Breast epithelium (tissue), 4 donors: Measurements from ENCODE around the gene MRPL44. TPM values are rescaled to one million over a fixed set of nuclear protein-coding genes. Genes with fewer than 3 reads are reported as not detected.

ENCODE experiments used
- DNase-seq, 2 donors: peaks; one replicate each; pipeline ENCODE4 v3.0.0-alpha.2; 2019; ENCODE audit warnings: low spot score in 2 of 2
- H3K27ac ChIP-seq, 2 donors: fragments of 200-600 bp; sonication (generic) in 1 of 2; one replicate each; pipeline ENCODE4 v1.5.1; 2016 to 2019; ENCODE audit warnings: mild to moderate bottlenecking in 1 of 2
- H3K27me3 ChIP-seq, 2 donors: fragments of 200-600 bp; sonication (generic) in 1 of 2; one replicate each; pipeline versions ENCODE4 v1.5.1 to v1.6.0; 2017 to 2019; ENCODE audit warnings: control low read depth in 1 of 2, mild to moderate bottlenecking in 1 of 2
- H3K36me3 ChIP-seq: fragments of 200-600 bp; one replicate; pipeline ENCODE4 v1.5.1; 2019
- H3K4me1 ChIP-seq, 2 donors: fragments of 200-600 bp; sonication (generic); one replicate each; pipeline ENCODE4 v1.5.1; 2016 to 2019; ENCODE audit warnings: control low read depth in 1 of 2
- H3K4me3 ChIP-seq, 3 donors: fragments of 200-600 bp; sonication (generic); 1 replicate in 2 of 3; 2 replicates in 1 of 3; pipeline ENCODE4 v1.5.1; 2016 to 2019; ENCODE audit warnings: mild to moderate bottlenecking in 3 of 3, moderate library complexity in 2 of 3
- H3K9me3 ChIP-seq, 2 donors: fragments of 200-600 bp; sonication (generic) in 1 of 2; one replicate each; pipeline ENCODE4 v1.5.1; 2016 to 2019; ENCODE audit warnings: control low read depth in 1 of 2
- CTCF ChIP-seq, 3 donors: fragments of 450-650 bp; IDR thresholded peaks; one replicate each; pipeline ENCODE4 v1.5.1; 2016 to 2017; ENCODE audit warnings: antibody characterized with exemption in 3 of 3, mild to moderate bottlenecking in 3 of 3, moderate library complexity in 3 of 3
- POLR2A ChIP-seq: fragments of 450-650 bp; IDR thresholded peaks from one replicate; pipeline ENCODE4 v1.6.1; 2016; ENCODE audit warnings: antibody characterized with exemption, mild to moderate bottlenecking, moderate library complexity
- POLR2AphosphoS5 ChIP-seq, 3 donors: sonication (generic); formaldehyde crosslinking; IDR thresholded peaks; one replicate each; pipeline ENCODE4 v1.6.1; 2017; ENCODE audit warnings: antibody characterized with exemption in 3 of 3
- intact Hi-C: fragments of 100-400 bp; cut with DNase I; formaldehyde crosslinking; loops from one replicate; pipeline ENCODE4 v1.15.1; 2023; ENCODE audit warnings: low total_unique reads
- total RNA-seq, 3 donors: library from RNA; depleted of rRNA; stranded (reverse); fragments of >200 nt; gene quantifications; one replicate each; pipeline ENCODE4 v1.1.0, GENCODE V29; 2016

The MRPL44 gene
- total RNA-seq, 3 donors from 2014 or later: 22.4 to 27.4 (median 24.3) TPM

GRCh38 chr2:223930103-223930976 lies 26.9 kb upstream of the MRPL44 start:
- TF ChIP-seq CTCF (IDR thresholded peaks at IDR 0.05) (no peak), POLR2A (no peak), POLR2AphosphoS5 (IDR thresholded peaks at IDR 0.05) (no peak)
- peaks cover 0 to 4% of the 10 kb centered on the region in 2 donors for H3K4me1 ChIP-seq

GRCh38 chr2:223932816-223933800 lies 24.2 kb upstream of the MRPL44 start:
- no peaks in the 10 kb centered on the region for H3K9me3 ChIP-seq
- H3K27ac ChIP-seq: no peak overlapping the region
- intact Hi-C loops: no loop called here
- DNase-seq: no peak
- H3K36me3 ChIP-seq: no peaks in the 10 kb centered on the region
- no peak for TF ChIP-seq CTCF (IDR thresholded peaks at IDR 0.05)
- TF ChIP-seq POLR2A: no peak
- no peak for TF ChIP-seq POLR2AphosphoS5 (IDR thresholded peaks at IDR 0.05)
- H3K4me3 ChIP-seq: no peak overlapping the region
- no peaks in the 10 kb centered on the region for H3K27me3 ChIP-seq
- H3K4me1 ChIP-seq: peaks cover 2 to 4% of the 10 kb centered on the region in 2 donors

More at GRCh38 chr2:223930103-223930976, 26.9 kb upstream of the MRPL44 start:
- Histone ChIP-seq H3K27me3 (no peaks in the 10 kb centered on the region), H3K27ac (peak overlapping the region in 1 of 2 donors; percentile 41), H3K9me3 (peaks cover 5 to 6% of the 10 kb centered on the region in 2 donors), H3K36me3 (no peaks in the 10 kb centered on the region), H3K4me3 (no peak overlapping the region)
- DNase-seq: peak in 1 of 2 donors; percentile 51
- intact Hi-C loops: no loop called here

GRCh38 chr2:223934870-223935269 lies 22.4 kb upstream of the MRPL44 start:
- no peak overlapping the region for H3K27ac ChIP-seq
- H3K4me3 ChIP-seq: no peak overlapping the region
- H3K9me3 ChIP-seq: no peaks in the 10 kb centered on the region
- H3K4me1 ChIP-seq: peaks cover 0 to 4% of the 10 kb centered on the region in 2 donors
- TF ChIP-seq POLR2A: no peak
- TF ChIP-seq POLR2AphosphoS5 (IDR thresholded peaks at IDR 0.05): no peak
- TF ChIP-seq CTCF (IDR thresholded peaks at IDR 0.05): no peak
- no peaks in the 10 kb centered on the region for H3K27me3 ChIP-seq
- no peaks in the 10 kb centered on the region for H3K36me3 ChIP-seq
- no peak for DNase-seq
- intact Hi-C loops: no loop called here

- Histone ChIP-seq H3K4me3 (no peak overlapping the region), H3K27me3 (no peaks in the 10 kb centered on the region), H3K36me3 (no peaks in the 10 kb centered on the region), H3K9me3 (no peaks in the 10 kb centered on the region), H3K4me1 (peaks cover 0 to 4% of the 10 kb centered on the region in 2 donors), H3K27ac (no peak overlapping the region)
- TF ChIP-seq POLR2AphosphoS5 (IDR thresholded peaks at IDR 0.05): no peak
- TF ChIP-seq POLR2A: no peak
- no peak for TF ChIP-seq CTCF (IDR thresholded peaks at IDR 0.05)
- intact Hi-C loops: no loop called here
- no peak for DNase-seq
Measured at GRCh38 chr2:223935459-223936125, 21.7 kb upstream of the MRPL44 start.
